ENCODE measurements around the gene SHQ1. TPM values are rescaled to one million over a fixed set of nuclear protein-coding genes. Genes with fewer than 3 reads are reported as not detected.

The SHQ1 gene
- total and polyA plus RNA-seq, 2 experiments from 2014 or later, result 18.3 to 28.7 TPM

GRCh38 chr3:72768936-72769335 lies 79.3 kb downstream of the SHQ1 start:
- Histone ChIP-seq H4K20me1 (replicated peaks; ENCODE audit: insufficient read depth) (no peaks in the 10 kb centered on the region), H3K4me1 (ENCODE audit: insufficient read depth) (peaks cover 32% of the 10 kb centered on the region), H3K79me2 (replicated peaks; ENCODE audit: insufficient read depth) (no peaks in the 10 kb centered on the region), H3K27me3 (ENCODE audit: insufficient read depth) (no peaks in the 10 kb centered on the region), H3K36me3 (ENCODE audit: insufficient read depth) (no peaks in the 10 kb centered on the region), H2AFZ (no peak overlapping the region), H3K4me3 (no peak overlapping the region), H3K4me2 (peak overlapping the region; percentile 71; the same call in 1 of the 2 replicates), H3K27ac (ENCODE audit: low read depth) (peak overlapping the region; percentile 83; the same call in 1 of the 2 replicates), H3K9me2 (ENCODE audit: insufficient read depth) (peaks cover 11% of the 10 kb centered on the region; the same call in 1 of the 2 replicates), H3F3A (replicated peaks; ENCODE audit: low read depth) (peaks cover 14% of the 10 kb centered on the region; the same call in 1 of the 2 replicates)
- Mint-ChIP-seq H3K27me3 (ENCODE audit: insufficient read depth, low read depth, poor library complexity) (no peaks in the 10 kb centered on the region), H3K9me3 (no peaks in the 10 kb centered on the region), H3K27ac (no peak overlapping the region), H3K4me3 (no peak overlapping the region), H3K4me1 (peaks cover 49% of the 10 kb centered on the region), H3K36me3 (ENCODE audit: low read depth) (no peaks in the 10 kb centered on the region)
- TF ChIP-seq POLR2AphosphoS5 (IDR thresholded peaks at IDR 0.05; ENCODE audit: low read depth) (no peak), ZNF114 (CRISPR knock-in tag; IDR thresholded peaks at IDR 0.05) (no peak), ZNF331 (CRISPR knock-in tag; IDR thresholded peaks at IDR 0.05; ENCODE audit: low read depth) (no peak), NANOG (IDR thresholded peaks at IDR 0.05; ENCODE audit: borderline replicate concordance) (no peak), EZH2phosphoT487 (IDR thresholded peaks at IDR 0.05; ENCODE audit: unreplicated experiment) (no peak), CREB1 (CRISPR knock-in tag; IDR thresholded peaks at IDR 0.05; ENCODE audit: low read depth) (no peak)
- TF ChIP-seq, protein P1, sequence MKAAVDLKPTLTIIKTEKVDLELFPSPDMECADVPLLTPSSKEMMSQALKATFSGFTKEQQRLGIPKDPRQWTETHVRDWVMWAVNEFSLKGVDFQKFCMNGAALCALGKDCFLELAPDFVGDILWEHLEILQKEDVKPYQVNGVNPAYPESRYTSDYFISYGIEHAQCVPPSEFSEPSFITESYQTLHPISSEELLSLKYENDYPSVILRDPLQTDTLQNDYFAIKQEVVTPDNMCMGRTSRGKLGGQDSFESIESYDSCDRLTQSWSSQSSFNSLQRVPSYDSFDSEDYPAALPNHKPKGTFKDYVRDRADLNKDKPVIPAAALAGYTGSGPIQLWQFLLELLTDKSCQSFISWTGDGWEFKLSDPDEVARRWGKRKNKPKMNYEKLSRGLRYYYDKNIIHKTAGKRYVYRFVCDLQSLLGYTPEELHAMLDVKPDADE (IDR thresholded peaks at IDR 0.05), result no peak
- DNase-seq (ENCODE audit: low spot score) (no peak), ATAC-seq (no peak)

DNA sequence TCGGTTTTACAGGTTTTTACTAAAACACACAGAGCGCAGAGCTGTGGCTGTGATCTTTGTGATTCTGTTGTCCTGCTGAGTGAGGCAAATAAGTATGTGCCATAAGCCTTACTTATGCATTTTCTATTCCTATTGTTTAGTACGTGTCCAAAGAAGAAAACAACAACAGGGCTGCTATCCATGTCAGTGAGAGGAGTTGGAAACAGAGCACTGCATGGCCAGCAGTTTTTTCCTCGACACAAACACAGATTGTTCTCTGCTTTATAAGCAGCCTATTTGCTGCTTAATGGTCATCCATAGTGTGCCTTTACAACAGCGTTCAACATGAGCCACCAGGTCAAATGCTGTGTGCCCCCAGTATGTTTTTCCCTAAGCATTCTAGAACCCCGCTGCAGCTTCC lies 79.8 kb downstream of the SHQ1 start:
- Mint-ChIP-seq H3K4me3 (no peak overlapping the region), H3K27ac (peak overlapping the region; percentile 66; the same call in 1 of the 2 replicates)
- DNase-seq (ENCODE audit: low spot score), result no peak
- no peak for TF ChIP-seq EZH2 (IDR thresholded peaks at IDR 0.05; ENCODE audit: low read depth, unreplicated experiment)
- no peak for TF ChIP-seq JUNB (IDR thresholded peaks at IDR 0.05; ENCODE audit: unreplicated experiment)
- no peak for TF ChIP-seq ZNF114 (CRISPR knock-in tag; IDR thresholded peaks at IDR 0.05)
- TF ChIP-seq NANOG (IDR thresholded peaks at IDR 0.05; ENCODE audit: borderline replicate concordance), result no peak
- no peak for TF ChIP-seq STAT1 (IDR thresholded peaks at IDR 0.05; ENCODE audit: unreplicated experiment)
- no peak for TF ChIP-seq ZNF331 (CRISPR knock-in tag; IDR thresholded peaks at IDR 0.05; ENCODE audit: low read depth)
- TF ChIP-seq, protein P1 (IDR thresholded peaks at IDR 0.05), result no peak
- TF ChIP-seq, protein P2, sequence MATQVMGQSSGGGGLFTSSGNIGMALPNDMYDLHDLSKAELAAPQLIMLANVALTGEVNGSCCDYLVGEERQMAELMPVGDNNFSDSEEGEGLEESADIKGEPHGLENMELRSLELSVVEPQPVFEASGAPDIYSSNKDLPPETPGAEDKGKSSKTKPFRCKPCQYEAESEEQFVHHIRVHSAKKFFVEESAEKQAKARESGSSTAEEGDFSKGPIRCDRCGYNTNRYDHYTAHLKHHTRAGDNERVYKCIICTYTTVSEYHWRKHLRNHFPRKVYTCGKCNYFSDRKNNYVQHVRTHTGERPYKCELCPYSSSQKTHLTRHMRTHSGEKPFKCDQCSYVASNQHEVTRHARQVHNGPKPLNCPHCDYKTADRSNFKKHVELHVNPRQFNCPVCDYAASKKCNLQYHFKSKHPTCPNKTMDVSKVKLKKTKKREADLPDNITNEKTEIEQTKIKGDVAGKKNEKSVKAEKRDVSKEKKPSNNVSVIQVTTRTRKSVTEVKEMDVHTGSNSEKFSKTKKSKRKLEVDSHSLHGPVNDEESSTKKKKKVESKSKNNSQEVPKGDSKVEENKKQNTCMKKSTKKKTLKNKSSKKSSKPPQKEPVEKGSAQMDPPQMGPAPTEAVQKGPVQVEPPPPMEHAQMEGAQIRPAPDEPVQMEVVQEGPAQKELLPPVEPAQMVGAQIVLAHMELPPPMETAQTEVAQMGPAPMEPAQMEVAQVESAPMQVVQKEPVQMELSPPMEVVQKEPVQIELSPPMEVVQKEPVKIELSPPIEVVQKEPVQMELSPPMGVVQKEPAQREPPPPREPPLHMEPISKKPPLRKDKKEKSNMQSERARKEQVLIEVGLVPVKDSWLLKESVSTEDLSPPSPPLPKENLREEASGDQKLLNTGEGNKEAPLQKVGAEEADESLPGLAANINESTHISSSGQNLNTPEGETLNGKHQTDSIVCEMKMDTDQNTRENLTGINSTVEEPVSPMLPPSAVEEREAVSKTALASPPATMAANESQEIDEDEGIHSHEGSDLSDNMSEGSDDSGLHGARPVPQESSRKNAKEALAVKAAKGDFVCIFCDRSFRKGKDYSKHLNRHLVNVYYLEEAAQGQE (IDR thresholded peaks at IDR 0.05; ENCODE audit: unreplicated experiment), result no peak
- no peak for TF ChIP-seq EZH2phosphoT487 (IDR thresholded peaks at IDR 0.05; ENCODE audit: unreplicated experiment)
- TF ChIP-seq, protein P3, sequence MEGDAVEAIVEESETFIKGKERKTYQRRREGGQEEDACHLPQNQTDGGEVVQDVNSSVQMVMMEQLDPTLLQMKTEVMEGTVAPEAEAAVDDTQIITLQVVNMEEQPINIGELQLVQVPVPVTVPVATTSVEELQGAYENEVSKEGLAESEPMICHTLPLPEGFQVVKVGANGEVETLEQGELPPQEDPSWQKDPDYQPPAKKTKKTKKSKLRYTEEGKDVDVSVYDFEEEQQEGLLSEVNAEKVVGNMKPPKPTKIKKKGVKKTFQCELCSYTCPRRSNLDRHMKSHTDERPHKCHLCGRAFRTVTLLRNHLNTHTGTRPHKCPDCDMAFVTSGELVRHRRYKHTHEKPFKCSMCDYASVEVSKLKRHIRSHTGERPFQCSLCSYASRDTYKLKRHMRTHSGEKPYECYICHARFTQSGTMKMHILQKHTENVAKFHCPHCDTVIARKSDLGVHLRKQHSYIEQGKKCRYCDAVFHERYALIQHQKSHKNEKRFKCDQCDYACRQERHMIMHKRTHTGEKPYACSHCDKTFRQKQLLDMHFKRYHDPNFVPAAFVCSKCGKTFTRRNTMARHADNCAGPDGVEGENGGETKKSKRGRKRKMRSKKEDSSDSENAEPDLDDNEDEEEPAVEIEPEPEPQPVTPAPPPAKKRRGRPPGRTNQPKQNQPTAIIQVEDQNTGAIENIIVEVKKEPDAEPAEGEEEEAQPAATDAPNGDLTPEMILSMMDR (conservative IDR thresholded peaks at IDR 0.05; ENCODE audit: low read depth in 2 of 2), result no peak

More for the DNA sequence above, 79.8 kb downstream of the SHQ1 start:
- H3K27me3 ChIP-seq (ENCODE audit: insufficient read depth), result no peaks in the 10 kb centered on the region
- no peaks in the 10 kb centered on the region for H3K36me3 ChIP-seq (ENCODE audit: insufficient read depth)
- Mint-ChIP-seq H3K27me3 (ENCODE audit: insufficient read depth, low read depth, poor library complexity) (no peaks in the 10 kb centered on the region), H3K9me3 (no peaks in the 10 kb centered on the region), H3K4me1 (peaks cover 49% of the 10 kb centered on the region), H3K36me3 (ENCODE audit: low read depth) (no peaks in the 10 kb centered on the region)
- peak; percentile 9; the same call in 2 of the 3 replicates for ATAC-seq
- peaks cover 32% of the 10 kb centered on the region for H3K4me1 ChIP-seq (ENCODE audit: insufficient read depth)
- H3K9me2 ChIP-seq (ENCODE audit: insufficient read depth), result peaks cover 11% of the 10 kb centered on the region; the same call in 1 of the 2 replicates
- H3K79me2 ChIP-seq (replicated peaks; ENCODE audit: insufficient read depth), result no peaks in the 10 kb centered on the region
- peak overlapping the region; percentile 71 for H3K4me2 ChIP-seq
- no peak overlapping the region; the same call in 1 of the 2 replicates for H2AFZ ChIP-seq
- H3K27ac ChIP-seq (ENCODE audit: low read depth), result peak overlapping the region; percentile 83
- peaks cover 14% of the 10 kb centered on the region; the same call in 1 of the 2 replicates for H3F3A ChIP-seq (replicated peaks; ENCODE audit: low read depth)
- H4K20me1 ChIP-seq (replicated peaks; ENCODE audit: insufficient read depth), result no peaks in the 10 kb centered on the region
- peak overlapping the region; percentile 25 for H3K4me3 ChIP-seq
